ENCODE measurements around the gene DOCK4. TPM values are rescaled to one million over a fixed set of nuclear protein-coding genes. Genes with fewer than 3 reads are reported as not detected.

Gene DOCK4
- polyA plus RNA-seq, 3 donors = 19.3 to 22.7 (median 20.0) TPM

- no peak for DNase-seq (ENCODE audit: low read depth in 3 of 3, low spot score in 2 of 3)
These were observed 18.0 kb upstream of the DOCK4 start for GRCh38 chr7:112224186-112224585.

- no peak for DNase-seq (ENCODE audit: low read depth in 3 of 3, low spot score in 2 of 3)
These were observed 17.1 kb upstream of the DOCK4 start for GRCh38 chr7:112223310-112223709.

- DNase-seq (ENCODE audit: low read depth in 3 of 3, low spot score in 2 of 3) = no peak
These were observed 14.8 kb upstream of the DOCK4 start for GRCh38 chr7:112220877-112221434.

- no peak for DNase-seq (ENCODE audit: low read depth in 3 of 3, low spot score in 2 of 3)
These were observed 9.6 kb upstream of the DOCK4 start for GRCh38 chr7:112215787-112216186.

- DNase-seq (ENCODE audit: low read depth in 3 of 3, low spot score in 2 of 3) = no peak
These were observed 8.7 kb upstream of the DOCK4 start for GRCh38 chr7:112214883-112215282.

- no peak for DNase-seq (ENCODE audit: low read depth in 3 of 3, low spot score in 2 of 3)
These were observed 8.1 kb upstream of the DOCK4 start for GRCh38 chr7:112214268-112214667.

GRCh38 chr7:112213735-112214134, 7.5 kb upstream of the DOCK4 start:
- DNase-seq (ENCODE audit: low read depth in 3 of 3, low spot score in 2 of 3) = no peak

- DNase-seq (ENCODE audit: low read depth in 3 of 3, low spot score in 2 of 3) = no peak
These were observed 6.4 kb upstream of the DOCK4 start for GRCh38 chr7:112212571-112212970.

GRCh38 chr7:112211348-112211907, 5.2 kb upstream of the DOCK4 start:
- DNase-seq (ENCODE audit: low read depth in 3 of 3, low spot score in 2 of 3) = no peak

GRCh38 chr7:112207765-112208164, 1.6 kb upstream of the DOCK4 start:
- DNase-seq (ENCODE audit: low read depth in 3 of 3, low spot score in 2 of 3) = no peak

- no peak for DNase-seq (ENCODE audit: low read depth in 3 of 3, low spot score in 2 of 3)
These were observed 893 bp upstream of the DOCK4 start for GRCh38 chr7:112206991-112207592.

- DNase-seq (ENCODE audit: low read depth in 3 of 3, low spot score in 2 of 3) = peak in 2 of 3 donors; percentile 61 to 63
These were observed 609 bp downstream of the DOCK4 start for GRCh38 chr7:112205343-112206237.

GRCh38 chr7:112204499-112205342, 1.5 kb downstream of the DOCK4 start:
- no peak for DNase-seq (ENCODE audit: low read depth in 3 of 3, low spot score in 2 of 3)

- DNase-seq (ENCODE audit: low read depth in 3 of 3, low spot score in 2 of 3) = no peak
These were observed 2.8 kb downstream of the DOCK4 start for GRCh38 chr7:112203365-112203739.

GRCh38 chr7:112202816-112203215, 3.4 kb downstream of the DOCK4 start:
- no peak for DNase-seq (ENCODE audit: low read depth in 3 of 3, low spot score in 2 of 3)

- no peak for DNase-seq (ENCODE audit: low read depth in 3 of 3, low spot score in 2 of 3)
These were observed 4.4 kb downstream of the DOCK4 start for GRCh38 chr7:112201839-112202238.

- no peak for DNase-seq (ENCODE audit: low read depth in 3 of 3, low spot score in 2 of 3)
These were observed 4.8 kb downstream of the DOCK4 start for GRCh38 chr7:112201411-112201810.

- no peak for DNase-seq (ENCODE audit: low read depth in 3 of 3, low spot score in 2 of 3)
These were observed 6.5 kb downstream of the DOCK4 start for GRCh38 chr7:112199672-112200071.

- no peak for DNase-seq (ENCODE audit: low read depth in 3 of 3, low spot score in 2 of 3)
These were observed 7.1 kb downstream of the DOCK4 start for GRCh38 chr7:112199035-112199655.

- DNase-seq (ENCODE audit: low read depth in 3 of 3, low spot score in 2 of 3) = no peak
These were observed 8.9 kb downstream of the DOCK4 start for GRCh38 chr7:112197322-112197721.

Data from right renal cortex interstitium (tissue), 3 donors.